ENCODE measurements around the gene CALHM3. TPM values are rescaled to one million over a fixed set of nuclear protein-coding genes. Genes with fewer than 3 reads are reported as not detected.
A peak's percentile ranks its signal among the peaks of the same experiment; 100 is the strongest.

Gene CALHM3
- total RNA-seq, 1 experiment from 2014 or later = 0.13 TPM

DNA sequence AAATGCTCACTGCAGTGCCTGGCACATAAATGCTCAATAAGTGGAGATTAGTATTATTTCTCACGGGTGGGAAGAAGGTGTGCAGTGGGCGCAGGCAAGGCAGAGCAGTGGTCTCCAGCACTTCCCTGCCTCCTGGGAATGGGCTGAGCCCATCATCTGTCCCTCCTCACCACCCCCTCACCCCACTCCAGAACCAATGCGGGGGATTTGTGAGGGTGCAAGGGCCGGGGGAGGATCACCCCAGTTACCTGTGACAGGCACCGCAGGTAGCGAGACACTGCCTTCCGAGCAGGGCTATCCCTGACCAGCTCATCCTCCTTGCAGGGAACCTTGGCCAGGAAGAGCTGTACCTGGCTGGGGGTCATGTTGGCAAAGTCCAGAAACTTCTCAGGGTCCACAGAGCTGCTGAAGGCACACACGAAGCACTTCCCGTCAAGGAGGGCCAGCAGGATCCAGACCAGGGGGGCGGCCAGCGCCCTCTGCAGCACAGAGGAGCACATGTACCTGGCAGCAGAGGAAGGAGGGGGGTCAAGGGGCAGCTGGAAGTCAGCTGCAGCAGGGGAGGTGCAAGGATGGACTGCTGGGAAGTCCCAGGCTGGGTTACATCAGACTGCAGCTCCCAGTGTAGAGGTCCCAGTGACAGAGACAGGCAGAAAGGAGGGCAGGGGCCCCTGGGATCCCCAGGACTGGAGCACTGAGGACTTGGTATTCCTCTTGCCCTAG is 2.8 kb downstream of the CALHM3 start (continued):
- TF ChIP-seq, protein P1, sequence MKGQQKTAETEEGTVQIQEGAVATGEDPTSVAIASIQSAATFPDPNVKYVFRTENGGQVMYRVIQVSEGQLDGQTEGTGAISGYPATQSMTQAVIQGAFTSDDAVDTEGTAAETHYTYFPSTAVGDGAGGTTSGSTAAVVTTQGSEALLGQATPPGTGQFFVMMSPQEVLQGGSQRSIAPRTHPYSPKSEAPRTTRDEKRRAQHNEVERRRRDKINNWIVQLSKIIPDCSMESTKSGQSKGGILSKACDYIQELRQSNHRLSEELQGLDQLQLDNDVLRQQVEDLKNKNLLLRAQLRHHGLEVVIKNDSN (CRISPR knock-in tag; IDR thresholded peaks at IDR 0.05) = no peak; the same call in 1 of the 2 replicates
- TF ChIP-seq, protein P2, sequence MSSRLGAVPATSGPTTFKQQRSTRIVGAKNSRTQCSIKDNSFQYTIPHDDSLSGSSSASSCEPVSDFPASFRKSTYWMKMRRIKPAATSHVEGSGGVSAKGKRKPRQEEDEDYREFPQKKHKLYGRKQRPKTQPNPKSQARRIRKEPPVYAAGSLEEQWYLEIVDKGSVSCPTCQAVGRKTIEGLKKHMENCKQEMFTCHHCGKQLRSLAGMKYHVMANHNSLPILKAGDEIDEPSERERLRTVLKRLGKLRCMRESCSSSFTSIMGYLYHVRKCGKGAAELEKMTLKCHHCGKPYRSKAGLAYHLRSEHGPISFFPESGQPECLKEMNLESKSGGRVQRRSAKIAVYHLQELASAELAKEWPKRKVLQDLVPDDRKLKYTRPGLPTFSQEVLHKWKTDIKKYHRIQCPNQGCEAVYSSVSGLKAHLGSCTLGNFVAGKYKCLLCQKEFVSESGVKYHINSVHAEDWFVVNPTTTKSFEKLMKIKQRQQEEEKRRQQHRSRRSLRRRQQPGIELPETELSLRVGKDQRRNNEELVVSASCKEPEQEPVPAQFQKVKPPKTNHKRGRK (CRISPR knock-in tag; IDR thresholded peaks at IDR 0.05; ENCODE audit: borderline replicate concordance) = no peak
- no peak for TF ChIP-seq ZNF263 (CRISPR knock-in tag; IDR thresholded peaks at IDR 0.05; ENCODE audit: low read depth)
- TF ChIP-seq TEAD1 (CRISPR knock-in tag; IDR thresholded peaks at IDR 0.05) = no peak
- no peak for TF ChIP-seq ATF1 (CRISPR knock-in tag; IDR thresholded peaks at IDR 0.05)
- TF ChIP-seq MXD4 (CRISPR knock-in tag; IDR thresholded peaks at IDR 0.05; ENCODE audit: borderline replicate concordance) = no peak
- TF ChIP-seq, protein P3, sequence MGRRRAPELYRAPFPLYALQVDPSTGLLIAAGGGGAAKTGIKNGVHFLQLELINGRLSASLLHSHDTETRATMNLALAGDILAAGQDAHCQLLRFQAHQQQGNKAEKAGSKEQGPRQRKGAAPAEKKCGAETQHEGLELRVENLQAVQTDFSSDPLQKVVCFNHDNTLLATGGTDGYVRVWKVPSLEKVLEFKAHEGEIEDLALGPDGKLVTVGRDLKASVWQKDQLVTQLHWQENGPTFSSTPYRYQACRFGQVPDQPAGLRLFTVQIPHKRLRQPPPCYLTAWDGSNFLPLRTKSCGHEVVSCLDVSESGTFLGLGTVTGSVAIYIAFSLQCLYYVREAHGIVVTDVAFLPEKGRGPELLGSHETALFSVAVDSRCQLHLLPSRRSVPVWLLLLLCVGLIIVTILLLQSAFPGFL (CRISPR knock-in tag; IDR thresholded peaks at IDR 0.05; ENCODE audit: borderline replicate concordance) = no peak
- no peak for TF ChIP-seq ZNF121 (CRISPR knock-in tag; IDR thresholded peaks at IDR 0.05)
- TF ChIP-seq, protein P4, sequence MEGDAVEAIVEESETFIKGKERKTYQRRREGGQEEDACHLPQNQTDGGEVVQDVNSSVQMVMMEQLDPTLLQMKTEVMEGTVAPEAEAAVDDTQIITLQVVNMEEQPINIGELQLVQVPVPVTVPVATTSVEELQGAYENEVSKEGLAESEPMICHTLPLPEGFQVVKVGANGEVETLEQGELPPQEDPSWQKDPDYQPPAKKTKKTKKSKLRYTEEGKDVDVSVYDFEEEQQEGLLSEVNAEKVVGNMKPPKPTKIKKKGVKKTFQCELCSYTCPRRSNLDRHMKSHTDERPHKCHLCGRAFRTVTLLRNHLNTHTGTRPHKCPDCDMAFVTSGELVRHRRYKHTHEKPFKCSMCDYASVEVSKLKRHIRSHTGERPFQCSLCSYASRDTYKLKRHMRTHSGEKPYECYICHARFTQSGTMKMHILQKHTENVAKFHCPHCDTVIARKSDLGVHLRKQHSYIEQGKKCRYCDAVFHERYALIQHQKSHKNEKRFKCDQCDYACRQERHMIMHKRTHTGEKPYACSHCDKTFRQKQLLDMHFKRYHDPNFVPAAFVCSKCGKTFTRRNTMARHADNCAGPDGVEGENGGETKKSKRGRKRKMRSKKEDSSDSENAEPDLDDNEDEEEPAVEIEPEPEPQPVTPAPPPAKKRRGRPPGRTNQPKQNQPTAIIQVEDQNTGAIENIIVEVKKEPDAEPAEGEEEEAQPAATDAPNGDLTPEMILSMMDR (IDR thresholded peaks at IDR 0.05) = 0 out of 2 replicates have a peak, but pooled peaks have one; percentile 27
- TF ChIP-seq NFATC4 (CRISPR knock-in tag; IDR thresholded peaks at IDR 0.05) = no peak

DNA sequence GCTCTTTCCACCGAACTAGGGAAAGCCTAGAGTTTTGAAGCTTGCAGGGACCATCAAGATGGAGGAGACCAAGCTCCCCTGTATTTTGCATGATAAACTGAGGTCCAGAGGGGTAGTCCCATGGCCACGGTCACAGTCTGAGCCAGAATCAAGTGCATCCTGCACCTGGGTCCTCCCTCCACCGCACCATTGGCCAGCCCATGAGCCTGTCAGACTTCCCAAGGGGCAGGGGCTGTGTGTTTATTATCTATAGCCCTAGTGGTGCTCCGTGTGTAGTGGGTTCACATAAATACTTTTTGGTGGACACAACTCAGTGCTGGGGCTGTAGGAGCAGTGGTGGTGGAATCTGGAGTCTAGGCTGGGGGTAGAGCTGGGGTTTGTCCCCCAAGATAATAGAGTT is 3.6 kb downstream of the CALHM3 start:
- no peaks in the 10 kb centered on the region for H3K36me3 Mint-ChIP-seq
- ChIA-PET CTCF (interaction anchor here (1.6 to 3.1 kb wide), 8 partner anchors 10 to 67 kb away, joined by 7 to 49 read pairs (median 17); partner anchors contain the start of genes CALHM1, CALHM2 and NEURL1), POLR2A (no interaction called here)
- H3K27me3 Mint-ChIP-seq (ENCODE audit: low read depth) = no peaks in the 10 kb centered on the region
- DNase-seq (ENCODE audit: low spot score) (no peak), ATAC-seq (no peak)
- H3K27ac Mint-ChIP-seq = no peak overlapping the region
- TF ChIP-seq NFE2L1 (CRISPR knock-in tag; IDR thresholded peaks at IDR 0.05) = no peak
- TF ChIP-seq, protein P2 (CRISPR knock-in tag; IDR thresholded peaks at IDR 0.05; ENCODE audit: borderline replicate concordance) = no peak
- TF ChIP-seq, protein P5, sequence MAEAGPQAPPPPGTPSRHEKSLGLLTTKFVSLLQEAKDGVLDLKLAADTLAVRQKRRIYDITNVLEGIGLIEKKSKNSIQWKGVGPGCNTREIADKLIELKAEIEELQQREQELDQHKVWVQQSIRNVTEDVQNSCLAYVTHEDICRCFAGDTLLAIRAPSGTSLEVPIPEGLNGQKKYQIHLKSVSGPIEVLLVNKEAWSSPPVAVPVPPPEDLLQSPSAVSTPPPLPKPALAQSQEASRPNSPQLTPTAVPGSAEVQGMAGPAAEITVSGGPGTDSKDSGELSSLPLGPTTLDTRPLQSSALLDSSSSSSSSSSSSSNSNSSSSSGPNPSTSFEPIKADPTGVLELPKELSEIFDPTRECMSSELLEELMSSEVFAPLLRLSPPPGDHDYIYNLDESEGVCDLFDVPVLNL (CRISPR knock-in tag; IDR thresholded peaks at IDR 0.05; ENCODE audit: borderline replicate concordance, low read depth) = no peak
- TF ChIP-seq NFYB (CRISPR knock-in tag; conservative IDR thresholded peaks at IDR 0.05; ENCODE audit: low read depth) = peak; percentile 42; the same call in 1 of the 2 replicates
- no peak overlapping the region for H3K4me3 Mint-ChIP-seq
- no peaks in the 10 kb centered on the region for H3K9me3 Mint-ChIP-seq
- H3K4me1 Mint-ChIP-seq = peaks cover 17% of the 10 kb centered on the region

DNA sequence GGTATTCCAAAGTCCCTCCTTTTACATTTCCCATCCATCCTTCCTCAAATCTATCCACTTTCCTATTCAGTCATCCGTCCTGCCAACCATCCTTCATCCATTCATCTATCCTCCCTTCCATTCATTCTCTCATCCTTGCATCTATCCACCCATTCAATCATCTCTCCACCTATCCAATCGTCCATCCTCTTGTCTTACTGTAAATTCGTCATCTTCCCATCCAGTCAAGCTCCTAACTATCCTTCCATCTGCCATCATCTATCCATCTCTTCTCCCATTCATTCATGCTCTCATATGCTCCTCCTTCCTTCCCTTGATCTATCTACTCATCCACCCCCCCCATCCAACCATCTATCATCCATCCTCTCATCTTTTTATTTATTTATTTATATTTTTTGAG is 5.0 kb downstream of the CALHM3 start:
- CTCF ChIA-PET = interaction anchor here (0.6 to 3.1 kb wide), 4 partner anchors 11 to 119 kb away, joined by 3 to 29 read pairs (median 7); partner anchors contain the start of gene CALHM1
- H3K4me3 Mint-ChIP-seq = no peak overlapping the region
- TF ChIP-seq, protein P6, sequence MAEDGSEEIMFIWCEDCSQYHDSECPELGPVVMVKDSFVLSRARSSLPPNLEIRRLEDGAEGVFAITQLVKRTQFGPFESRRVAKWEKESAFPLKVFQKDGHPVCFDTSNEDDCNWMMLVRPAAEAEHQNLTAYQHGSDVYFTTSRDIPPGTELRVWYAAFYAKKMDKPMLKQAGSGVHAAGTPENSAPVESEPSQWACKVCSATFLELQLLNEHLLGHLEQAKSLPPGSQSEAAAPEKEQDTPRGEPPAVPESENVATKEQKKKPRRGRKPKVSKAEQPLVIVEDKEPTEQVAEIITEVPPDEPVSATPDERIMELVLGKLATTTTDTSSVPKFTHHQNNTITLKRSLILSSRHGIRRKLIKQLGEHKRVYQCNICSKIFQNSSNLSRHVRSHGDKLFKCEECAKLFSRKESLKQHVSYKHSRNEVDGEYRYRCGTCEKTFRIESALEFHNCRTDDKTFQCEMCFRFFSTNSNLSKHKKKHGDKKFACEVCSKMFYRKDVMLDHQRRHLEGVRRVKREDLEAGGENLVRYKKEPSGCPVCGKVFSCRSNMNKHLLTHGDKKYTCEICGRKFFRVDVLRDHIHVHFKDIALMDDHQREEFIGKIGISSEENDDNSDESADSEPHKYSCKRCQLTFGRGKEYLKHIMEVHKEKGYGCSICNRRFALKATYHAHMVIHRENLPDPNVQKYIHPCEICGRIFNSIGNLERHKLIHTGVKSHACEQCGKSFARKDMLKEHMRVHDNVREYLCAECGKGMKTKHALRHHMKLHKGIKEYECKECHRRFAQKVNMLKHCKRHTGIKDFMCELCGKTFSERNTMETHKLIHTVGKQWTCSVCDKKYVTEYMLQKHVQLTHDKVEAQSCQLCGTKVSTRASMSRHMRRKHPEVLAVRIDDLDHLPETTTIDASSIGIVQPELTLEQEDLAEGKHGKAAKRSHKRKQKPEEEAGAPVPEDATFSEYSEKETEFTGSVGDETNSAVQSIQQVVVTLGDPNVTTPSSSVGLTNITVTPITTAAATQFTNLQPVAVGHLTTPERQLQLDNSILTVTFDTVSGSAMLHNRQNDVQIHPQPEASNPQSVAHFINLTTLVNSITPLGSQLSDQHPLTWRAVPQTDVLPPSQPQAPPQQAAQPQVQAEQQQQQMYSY (CRISPR knock-in tag; IDR thresholded peaks at IDR 0.05) = no peak
- TF ChIP-seq MXD4 (CRISPR knock-in tag; IDR thresholded peaks at IDR 0.05; ENCODE audit: borderline replicate concordance) (no peak), NR2C2 (CRISPR knock-in tag; IDR thresholded peaks at IDR 0.05) (no peak), ATF1 (CRISPR knock-in tag; IDR thresholded peaks at IDR 0.05) (no peak), ETV6 (CRISPR knock-in tag; IDR thresholded peaks at IDR 0.05) (no peak), GRHL2 (CRISPR knock-in tag; IDR thresholded peaks at IDR 0.05; ENCODE audit: insufficient replicate concordance, severe bottlenecking) (no peak)
- TF ChIP-seq, protein P7, sequence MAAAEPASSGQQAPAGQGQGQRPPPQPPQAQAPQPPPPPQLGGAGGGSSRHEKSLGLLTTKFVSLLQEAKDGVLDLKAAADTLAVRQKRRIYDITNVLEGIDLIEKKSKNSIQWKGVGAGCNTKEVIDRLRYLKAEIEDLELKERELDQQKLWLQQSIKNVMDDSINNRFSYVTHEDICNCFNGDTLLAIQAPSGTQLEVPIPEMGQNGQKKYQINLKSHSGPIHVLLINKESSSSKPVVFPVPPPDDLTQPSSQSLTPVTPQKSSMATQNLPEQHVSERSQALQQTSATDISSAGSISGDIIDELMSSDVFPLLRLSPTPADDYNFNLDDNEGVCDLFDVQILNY (CRISPR knock-in tag; IDR thresholded peaks at IDR 0.05) = no peak

More for the DNA sequence above, 5.0 kb downstream of the CALHM3 start:
- ATAC-seq (no peak), DNase-seq (ENCODE audit: low spot score) (no peak)
- POLR2A ChIA-PET = no interaction called here
- Mint-ChIP-seq H3K9me3 (no peaks in the 10 kb centered on the region), H3K4me1 (peaks cover 17% of the 10 kb centered on the region), H3K36me3 (no peaks in the 10 kb centered on the region), H3K27me3 (ENCODE audit: low read depth) (no peaks in the 10 kb centered on the region; the same call in 1 of the 2 replicates), H3K27ac (no peak overlapping the region)

All from WTC11 (cell line).